Stimulated activated CD8-positive, alpha-beta memory T cell treated with anti-CD3 and anti-CD28 coated beads, Interleukin-12 subunit alpha, Interleukin-12 subunit beta, amount 100 ng/mL, for 24 hours (primary cell): ENCODE measurements around the gene ZFHX3.

Source experiments
- DNase-seq: peaks from one replicate; pipeline ENCODE4 v3.0.0-alpha.2; 2020; ENCODE audit errors: extremely low read depth

ZFHX3 gene

GRCh38 chr16:72974142-72974769 lies 73.7 kb downstream of the ZFHX3 start:
- DNase-seq: no peak

- DNase-seq: no peak
Observed at GRCh38 chr16:72972878-72973571, 74.9 kb downstream of the ZFHX3 start.

GRCh38 chr16:72971370-72971769 lies 76.6 kb downstream of the ZFHX3 start:
- no peak for DNase-seq

- DNase-seq: no peak
Observed at GRCh38 chr16:72970656-72971055, 77.3 kb downstream of the ZFHX3 start.

GRCh38 chr16:72969812-72970211 lies 78.1 kb downstream of the ZFHX3 start:
- DNase-seq: no peak

GRCh38 chr16:72969146-72969545 lies 78.8 kb downstream of the ZFHX3 start:
- DNase-seq: no peak

- no peak for DNase-seq
Observed at GRCh38 chr16:72967941-72968340, 80.0 kb downstream of the ZFHX3 start.

GRCh38 chr16:72963533-72964315 lies 84.2 kb downstream of the ZFHX3 start:
- no peak for DNase-seq

GRCh38 chr16:72962347-72962746 lies 85.6 kb downstream of the ZFHX3 start:
- no peak for DNase-seq

- DNase-seq: no peak
Observed at GRCh38 chr16:72961863-72962262, 86.1 kb downstream of the ZFHX3 start.

- DNase-seq: no peak
Observed at GRCh38 chr16:72961115-72961832, 86.7 kb downstream of the ZFHX3 start.

GRCh38 chr16:72960101-72960500 lies 87.8 kb downstream of the ZFHX3 start:
- no peak for DNase-seq

- DNase-seq: no peak
Observed at GRCh38 chr16:72959301-72959996, 88.5 kb downstream of the ZFHX3 start.

- DNase-seq: no peak
Observed at GRCh38 chr16:72958522-72959076, 89.3 kb downstream of the ZFHX3 start.

GRCh38 chr16:72957303-72958277 lies 90.3 kb downstream of the ZFHX3 start:
- DNase-seq: no peak

- no peak for DNase-seq
Observed at GRCh38 chr16:72956124-72957064, 91.5 kb downstream of the ZFHX3 start.

- no peak for DNase-seq
Observed at GRCh38 chr16:72952811-72953271, 95.1 kb downstream of the ZFHX3 start.

GRCh38 chr16:72952404-72952803 lies 95.5 kb downstream of the ZFHX3 start:
- no peak for DNase-seq

GRCh38 chr16:72951916-72952315 lies 96.0 kb downstream of the ZFHX3 start:
- no peak for DNase-seq
